CD4-positive, alpha-beta T cell treated with Interferon gamma for 1 hour (primary cell): ENCODE measurements around the gene CLIC4.
"Not testable (repeated sequence)": the region's sequence is repeated elsewhere in the genome, so short reads cannot be mapped to it uniquely, and the experiment has no call there.

Experiments
- DNase-seq: peaks from one replicate; pipeline ENCODE4 v3.0.0-alpha.2; 2020

The CLIC4 gene

DNA sequence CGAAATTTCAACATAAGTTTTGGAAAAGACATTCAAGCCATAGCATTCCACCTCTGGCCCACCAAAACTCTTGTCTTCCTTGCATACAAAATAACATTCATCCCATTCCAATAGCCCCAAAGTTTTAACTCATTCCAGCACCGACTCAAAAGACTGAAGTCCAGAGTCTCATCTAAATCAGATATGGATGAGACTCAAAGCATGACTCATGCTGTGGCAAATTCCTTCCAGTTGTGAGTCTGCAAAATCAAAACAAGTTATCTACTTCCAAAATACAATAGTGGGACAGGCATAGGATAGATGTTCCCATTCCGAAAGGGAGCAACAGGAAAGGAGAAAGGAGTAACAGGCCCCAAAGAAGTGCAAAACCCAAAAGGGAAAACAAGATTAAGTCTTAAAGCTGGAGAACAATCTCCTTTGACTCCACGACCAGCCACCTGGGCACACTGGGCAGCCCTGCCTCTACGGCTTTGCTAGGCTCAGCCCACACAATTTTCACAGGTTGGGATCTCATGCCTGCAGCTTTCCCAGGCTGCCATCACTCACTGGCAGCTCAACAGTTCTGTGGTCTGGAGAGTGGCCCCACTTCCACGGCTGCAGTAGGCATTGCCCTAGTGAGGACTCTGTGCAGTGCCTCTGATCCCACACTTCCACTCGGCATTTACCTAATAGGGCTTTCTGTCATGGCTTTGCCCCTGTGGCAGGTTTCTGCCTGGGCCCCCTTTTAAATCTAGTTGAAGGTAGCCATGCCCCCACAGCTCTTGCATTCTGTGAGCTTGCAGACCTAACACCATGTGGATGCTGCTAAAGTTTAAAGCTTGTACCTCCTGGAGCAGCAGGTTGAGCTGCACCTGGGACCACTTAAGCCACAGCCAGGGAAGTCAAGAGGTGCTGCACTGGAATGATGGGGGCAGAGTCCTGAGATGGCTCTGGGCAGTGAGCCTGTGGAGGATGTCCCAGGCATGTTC, 133.8 kb downstream of the CLIC4 start:
- DNase-seq = no peak

DNA sequence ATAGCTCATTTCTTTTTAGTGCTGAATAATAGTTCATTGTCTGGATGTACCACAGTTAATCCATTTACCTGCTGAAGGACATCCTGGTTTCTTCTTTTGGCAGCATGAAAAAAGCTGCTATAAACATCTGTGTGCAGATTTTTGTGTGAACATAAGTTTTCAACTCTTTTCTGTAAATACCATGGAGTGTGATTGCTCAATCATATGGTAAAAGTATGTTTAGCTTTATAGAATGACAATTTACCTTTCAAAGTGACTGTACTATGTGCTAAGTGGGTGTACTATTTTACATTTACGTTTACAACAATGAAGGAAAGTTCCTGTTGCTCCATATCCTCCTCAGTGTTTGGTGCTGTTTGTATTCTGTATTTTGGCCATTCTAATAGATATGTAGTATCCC, 135.8 kb downstream of the CLIC4 start:
- DNase-seq = no peak

DNA sequence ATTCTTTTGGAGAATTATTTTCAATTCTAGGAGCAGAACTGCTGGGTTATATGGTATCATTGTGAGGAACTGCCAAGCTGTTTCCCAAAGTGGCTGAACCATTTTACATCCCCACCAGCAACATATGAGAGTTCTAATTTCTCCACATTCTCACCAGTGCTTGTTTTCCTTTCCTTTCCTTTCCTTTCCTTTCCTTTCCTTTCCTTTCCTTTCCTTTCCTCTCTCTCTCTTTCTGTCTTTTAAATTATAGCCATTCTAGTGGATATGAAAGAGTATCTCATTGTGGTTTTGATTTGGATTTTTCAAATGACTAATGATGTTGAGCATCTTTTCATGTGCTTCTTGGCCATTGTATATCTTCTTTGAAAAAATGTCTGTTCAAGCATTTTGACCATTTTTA, 139.5 kb downstream of the CLIC4 start:
- no peak for DNase-seq

DNA sequence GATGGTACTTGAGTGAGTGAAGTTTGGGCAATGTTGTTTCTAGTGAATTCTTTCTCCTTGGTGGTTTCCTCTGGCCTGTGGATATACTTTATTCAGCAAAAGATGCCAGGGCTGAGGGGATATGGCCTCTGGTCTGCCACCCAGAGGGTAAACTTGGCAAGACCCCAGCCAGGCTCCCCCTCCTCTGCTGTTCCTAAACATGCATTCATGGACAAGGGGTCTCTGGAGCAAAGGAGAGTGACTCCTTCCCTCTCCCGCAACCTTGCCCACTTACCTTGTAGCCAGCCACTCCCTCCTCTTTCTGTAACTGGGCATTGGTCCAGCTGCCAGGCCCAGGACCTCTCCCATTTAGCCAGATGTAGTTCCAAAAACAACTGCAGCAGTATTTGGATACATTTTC, 141.0 kb downstream of the CLIC4 start:
- no peak for DNase-seq

GRCh38 chr1:24888061-24888970, 143.1 kb downstream of the CLIC4 start:
- DNase-seq = no peak

DNA sequence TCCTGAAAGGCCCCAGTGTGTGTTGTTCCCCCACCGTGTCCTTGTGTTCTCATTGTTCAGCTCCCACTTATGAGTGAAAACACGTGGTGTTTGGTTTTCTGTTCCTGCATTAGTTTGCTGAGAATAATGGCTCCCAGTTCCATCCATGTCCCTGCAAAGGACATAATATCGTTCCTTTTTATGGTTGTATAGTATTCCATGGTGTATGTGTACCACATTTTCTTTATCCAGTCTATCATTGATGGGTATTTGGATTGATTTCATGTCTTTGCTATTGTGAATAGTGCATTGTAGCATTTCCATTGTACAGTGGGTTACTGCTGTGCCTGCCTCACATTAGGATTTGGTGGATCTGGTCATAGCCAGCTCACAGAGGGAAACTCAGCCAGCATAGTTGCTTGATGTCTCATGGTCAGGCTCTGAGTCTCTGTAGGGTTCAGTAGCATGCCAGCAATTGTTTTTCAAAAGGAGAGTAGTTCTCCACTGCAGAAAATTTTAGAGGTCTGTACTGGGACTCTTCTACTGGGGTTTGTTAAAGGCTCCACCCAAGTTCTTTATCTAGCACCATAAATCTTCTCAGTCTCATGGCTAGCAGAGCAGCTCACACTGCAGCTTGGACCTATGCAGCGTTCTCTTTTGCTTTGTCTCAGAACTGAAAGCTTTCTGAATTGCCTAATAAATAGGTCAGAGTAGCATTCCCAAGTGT, 143.9 kb downstream of the CLIC4 start:
- DNase-seq = no peak

DNA sequence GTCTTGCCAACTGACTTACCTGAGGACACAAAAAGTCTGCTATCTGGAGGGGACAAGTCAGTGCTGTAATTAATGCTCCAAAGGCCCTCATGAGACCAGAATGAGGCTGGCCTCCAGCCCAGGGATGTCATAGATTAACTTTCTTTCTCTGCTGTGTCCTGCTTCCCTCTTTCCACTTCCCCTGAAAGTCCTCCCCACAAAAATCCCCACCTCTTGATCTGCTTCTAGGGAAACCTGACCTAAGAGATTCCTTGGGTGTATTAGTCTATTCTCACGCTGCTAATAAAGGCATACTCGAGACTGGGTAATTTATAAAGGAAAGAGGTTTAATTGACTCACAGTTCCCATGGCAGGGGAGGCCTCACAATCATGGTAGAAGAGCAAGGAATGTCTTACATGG, 145.6 kb downstream of the CLIC4 start:
- DNase-seq = no peak

DNA sequence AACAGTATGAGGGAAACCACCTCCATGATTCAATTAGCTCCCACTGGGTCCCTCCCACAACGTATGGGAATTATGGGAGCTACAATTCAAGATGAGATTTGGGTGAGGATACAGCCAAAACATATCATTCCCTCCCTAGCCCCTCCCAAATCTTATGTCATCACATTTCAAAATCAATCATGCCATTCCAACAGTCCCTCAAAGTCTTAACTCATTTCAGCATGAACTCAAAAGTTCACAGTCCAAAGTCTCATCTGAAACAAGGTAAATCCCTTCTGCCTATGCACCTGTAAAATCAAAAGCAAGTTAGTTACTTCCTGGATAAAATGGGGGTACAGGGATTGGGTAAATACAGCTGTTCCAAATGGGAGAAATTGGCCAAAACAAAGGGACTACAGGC, 146.1 kb downstream of the CLIC4 start:
- not testable (repeated sequence) for DNase-seq

DNA sequence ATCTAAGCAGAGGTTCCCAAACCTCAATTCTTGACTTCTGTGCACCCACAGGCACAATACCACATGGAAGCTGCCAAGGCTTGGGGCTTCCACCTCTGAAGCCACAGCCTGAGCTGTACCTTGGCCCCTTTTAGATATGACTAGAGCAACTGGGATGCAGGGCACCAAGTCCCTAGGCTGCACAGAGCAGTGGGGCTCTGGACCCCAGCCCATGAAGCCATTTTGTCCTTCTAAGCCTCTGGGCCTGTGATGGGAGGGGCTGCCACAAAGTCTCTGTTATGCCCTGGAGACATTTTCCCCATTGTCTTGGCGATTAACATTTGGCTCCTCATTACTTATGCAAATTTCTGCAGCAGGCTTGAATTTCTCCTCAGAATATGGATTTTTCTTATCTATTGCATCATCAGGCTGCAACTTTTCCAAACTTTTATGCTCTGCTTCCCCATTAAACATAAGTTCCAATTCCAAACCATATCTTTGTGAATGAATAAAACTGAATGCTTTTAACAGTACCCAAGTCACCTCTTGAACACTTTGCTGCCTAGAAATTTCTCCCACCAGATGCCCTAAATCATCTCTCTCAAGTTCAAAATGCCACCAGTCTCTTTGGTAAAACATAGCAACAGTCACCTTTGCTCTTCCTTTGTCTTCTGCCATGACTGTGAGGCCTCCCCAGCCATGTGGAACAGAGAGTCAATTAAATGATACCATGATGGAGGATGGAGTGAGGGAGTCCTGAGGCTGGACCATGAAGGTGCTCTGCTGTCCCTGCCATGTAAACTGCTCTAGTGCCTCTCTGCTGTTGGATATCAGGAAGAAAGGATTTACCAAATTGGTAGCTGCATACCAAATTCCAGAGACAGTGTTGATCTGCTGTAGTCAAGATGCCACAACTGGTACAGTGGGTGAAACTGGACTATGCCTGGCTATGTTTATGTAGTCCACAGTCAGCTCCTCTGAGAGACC, 147.2 kb downstream of the CLIC4 start:
- no peak for DNase-seq

- no peak for DNase-seq
These were observed 148.2 kb downstream of the CLIC4 start for GRCh38 chr1:24893431-24893830.
